ENCODE results near the gene CCDC74B.
"Not testable (repeated sequence)": the region's sequence is repeated elsewhere in the genome, so short reads cannot be mapped to it uniquely, and the experiment has no call there.

Gene CCDC74B

DNA sequence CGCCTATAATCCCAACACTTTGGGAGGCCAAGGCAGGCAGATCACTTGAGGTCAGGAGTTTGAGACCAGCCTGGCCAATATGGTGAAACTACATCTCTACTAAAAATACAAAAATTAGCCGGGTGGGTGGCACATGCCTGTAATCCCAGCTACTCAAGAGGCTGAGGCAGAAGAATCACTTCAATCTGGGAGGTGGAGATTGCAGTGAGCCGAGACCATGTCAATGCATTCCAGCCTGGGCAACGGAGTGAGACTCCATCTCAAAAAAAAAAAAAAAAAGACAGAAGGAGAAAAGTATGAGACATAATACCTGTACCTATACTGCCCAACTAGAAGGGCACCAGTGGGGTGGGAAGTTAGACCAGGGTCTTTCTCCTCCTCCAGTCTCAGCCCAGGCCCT is 14.5 kb upstream of the CCDC74B start:
- not testable (repeated sequence) for ATAC-seq (replicated peaks); H3K9me3 Mint-ChIP-seq; DNase-seq; H3K27me3 Mint-ChIP-seq; H3K4me3 Mint-ChIP-seq
- H3K36me3 Mint-ChIP-seq, result peaks cover 54 to 79% of the 10 kb centered on the region in 2 donors
- H3K27ac Mint-ChIP-seq, result peak overlapping the region; percentile 69
- peaks cover 30 to 43% of the 10 kb centered on the region in 2 donors for H3K4me1 Mint-ChIP-seq

DNA sequence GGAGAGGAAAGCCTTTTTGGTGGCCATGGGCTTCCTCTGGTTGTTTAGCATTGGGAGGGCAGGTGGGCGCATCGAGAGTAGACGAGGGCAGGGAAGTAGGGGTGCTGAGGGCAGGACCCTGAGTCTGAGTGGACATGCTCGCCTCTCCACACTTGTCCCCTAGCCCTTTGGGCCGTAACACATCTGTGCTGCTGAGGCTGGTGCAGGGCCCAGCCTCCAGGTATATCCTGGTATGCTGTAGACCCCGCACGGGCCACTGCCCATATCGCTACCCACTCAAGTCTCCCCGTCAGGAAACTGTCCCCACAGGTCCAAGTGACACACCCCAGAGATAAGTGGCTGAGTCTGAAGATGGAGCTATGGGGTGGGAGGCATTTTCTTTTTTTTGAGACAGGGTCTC is 13.7 kb upstream of the CCDC74B start:
- Mint-ChIP-seq H3K36me3 (peaks cover 51 to 77% of the 10 kb centered on the region in 2 donors), H3K4me3 (peak overlapping the region in 1 of 2 donors; percentile 43), H3K4me1 (peaks cover 30 to 43% of the 10 kb centered on the region in 2 donors), H3K27me3 (no peaks in the 10 kb centered on the region), H3K9me3 (peaks cover 0 to 4% of the 10 kb centered on the region in 2 donors), H3K27ac (peak overlapping the region; percentile 93)
- no peak for ATAC-seq (replicated peaks)
- no peak for DNase-seq

DNA sequence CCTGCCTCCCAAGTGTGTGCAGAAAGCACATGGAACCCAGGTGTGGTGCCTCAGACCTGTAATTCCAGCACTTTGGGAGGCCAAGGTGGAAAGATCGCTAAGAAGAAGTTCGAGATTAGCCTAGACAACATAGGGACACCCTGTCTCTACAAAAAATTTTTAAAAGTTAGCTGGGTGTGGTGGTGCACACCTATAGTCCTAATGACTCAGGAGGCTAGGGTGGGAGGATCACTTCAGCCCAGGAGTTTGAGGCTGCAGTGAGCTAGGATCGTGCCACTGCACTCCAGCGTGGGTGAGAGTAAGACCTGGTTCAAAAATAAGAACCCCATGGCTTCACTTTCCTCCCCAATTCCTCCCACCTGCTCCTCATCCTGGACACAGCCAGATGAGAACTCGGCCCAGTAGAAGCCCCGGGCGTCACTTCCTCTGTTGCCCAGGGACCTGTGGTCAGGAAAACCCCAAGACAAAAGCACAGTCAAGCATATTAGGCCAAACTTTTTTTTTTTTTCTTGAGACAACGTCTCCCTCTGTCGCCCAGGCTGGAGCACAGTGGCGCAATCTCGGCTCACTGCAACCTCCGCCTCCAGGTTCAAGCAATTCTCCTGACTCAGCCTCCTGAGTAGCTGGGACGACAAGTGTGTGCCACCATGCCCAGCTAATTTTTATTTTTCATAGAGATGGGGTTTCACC is 13.1 kb upstream of the CCDC74B start:
- DNase-seq (peak; percentile 86), ATAC-seq (replicated peaks) (peak; percentile 92 to 94)
- Mint-ChIP-seq H3K4me3 (peak overlapping the region; percentile 21 to 43), H3K4me1 (peaks cover 30 to 43% of the 10 kb centered on the region in 2 donors), H3K27ac (peak overlapping the region; percentile 93), H3K36me3 (peaks cover 53 to 77% of the 10 kb centered on the region in 2 donors)
- not testable (repeated sequence) for H3K9me3 Mint-ChIP-seq, H3K27me3 Mint-ChIP-seq

DNA sequence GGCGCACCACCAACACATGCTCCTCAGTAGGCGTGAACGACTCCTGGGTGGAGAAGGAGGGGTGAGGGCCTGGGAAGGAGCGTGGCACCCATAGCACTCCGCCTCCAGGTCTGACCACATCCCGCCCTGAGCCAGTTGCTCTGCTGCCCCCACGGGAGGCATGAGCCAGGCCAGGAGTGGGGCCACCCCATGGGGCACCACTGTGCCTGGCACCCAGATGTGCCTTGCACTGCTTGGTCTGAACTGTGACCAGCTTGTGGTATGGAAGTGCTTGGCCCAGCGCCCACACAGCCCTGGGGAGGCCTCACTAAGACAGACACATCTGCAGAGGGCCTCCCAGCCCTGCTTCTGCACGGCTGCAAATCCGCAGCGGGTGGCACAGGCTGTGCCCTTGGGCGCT is 12.4 kb upstream of the CCDC74B start:
- peaks cover 55 to 74% of the 10 kb centered on the region in 2 donors for H3K36me3 Mint-ChIP-seq
- H3K4me3 Mint-ChIP-seq, result peak overlapping the region in 1 of 2 donors; percentile 21
- DNase-seq (peak; percentile 38), ATAC-seq (replicated peaks) (peak; percentile 54 to 57)
- H3K9me3 Mint-ChIP-seq, H3K27me3 Mint-ChIP-seq: not testable (repeated sequence)
- peak overlapping the region; percentile 93 for H3K27ac Mint-ChIP-seq
- peaks cover 30 to 43% of the 10 kb centered on the region in 2 donors for H3K4me1 Mint-ChIP-seq

DNA sequence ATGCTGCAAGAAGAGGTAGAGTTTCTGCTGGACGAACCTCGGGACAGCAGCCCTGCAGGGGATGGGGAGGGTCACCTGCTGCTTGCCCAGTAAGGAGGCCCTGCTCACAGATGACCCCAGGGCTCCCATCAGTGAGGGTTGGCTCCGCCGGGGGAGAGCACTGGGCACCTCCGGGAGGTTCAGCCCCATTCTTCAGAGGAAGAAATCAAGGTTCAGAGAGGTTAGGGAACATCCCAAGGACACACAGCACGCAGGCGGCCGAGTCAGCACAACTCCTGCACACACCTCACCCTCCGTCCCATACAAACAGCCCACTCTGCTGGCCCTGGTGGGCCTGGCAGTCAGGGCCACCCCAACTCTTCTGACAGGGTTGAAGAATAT is 11.7 kb upstream of the CCDC74B start:
- H3K4me1 Mint-ChIP-seq, result peaks cover 30 to 43% of the 10 kb centered on the region in 2 donors
- peak overlapping the region; percentile 25 for H3K27ac Mint-ChIP-seq
- ATAC-seq (replicated peaks), result no peak
- H3K4me3 Mint-ChIP-seq, result no peak overlapping the region
- peaks cover 0 to 4% of the 10 kb centered on the region in 2 donors for H3K9me3 Mint-ChIP-seq
- H3K36me3 Mint-ChIP-seq, result peaks cover 56 to 74% of the 10 kb centered on the region in 2 donors
- H3K27me3 Mint-ChIP-seq, result no peaks in the 10 kb centered on the region
- no peak for DNase-seq

DNA sequence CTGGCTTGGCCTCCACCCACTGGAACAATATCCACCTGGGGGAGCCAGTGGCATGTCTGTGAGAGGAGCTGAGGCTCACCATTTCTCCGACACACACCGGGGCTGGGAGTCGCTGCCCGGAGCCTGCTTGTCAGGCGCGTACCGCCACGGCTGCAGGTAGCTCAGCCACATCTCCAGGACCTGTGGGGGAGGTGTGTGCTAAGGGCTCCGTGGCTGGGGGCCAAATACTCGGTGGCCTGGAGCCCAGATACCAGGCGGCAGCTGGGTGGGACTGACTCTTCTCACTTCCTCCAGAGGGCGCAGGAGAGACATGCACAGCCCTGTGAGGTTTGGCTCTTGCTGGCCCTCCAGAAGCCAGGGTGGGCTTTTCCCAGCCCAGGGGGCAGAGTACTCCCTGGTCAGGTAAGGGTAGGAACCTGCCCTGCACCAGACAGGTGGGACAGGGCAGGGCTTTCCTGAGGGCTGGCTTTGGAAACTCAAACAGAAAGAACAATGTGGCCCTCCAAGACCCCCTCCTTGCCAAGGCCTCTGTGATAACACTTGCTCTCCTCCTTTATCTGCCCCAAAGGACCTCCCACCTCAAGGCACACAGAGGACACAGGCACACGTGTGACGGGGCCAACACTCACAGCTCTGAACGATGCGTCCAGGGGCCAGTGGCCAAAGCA is 11.2 kb upstream of the CCDC74B start:
- not testable (repeated sequence) for H3K9me3 Mint-ChIP-seq

DNA sequence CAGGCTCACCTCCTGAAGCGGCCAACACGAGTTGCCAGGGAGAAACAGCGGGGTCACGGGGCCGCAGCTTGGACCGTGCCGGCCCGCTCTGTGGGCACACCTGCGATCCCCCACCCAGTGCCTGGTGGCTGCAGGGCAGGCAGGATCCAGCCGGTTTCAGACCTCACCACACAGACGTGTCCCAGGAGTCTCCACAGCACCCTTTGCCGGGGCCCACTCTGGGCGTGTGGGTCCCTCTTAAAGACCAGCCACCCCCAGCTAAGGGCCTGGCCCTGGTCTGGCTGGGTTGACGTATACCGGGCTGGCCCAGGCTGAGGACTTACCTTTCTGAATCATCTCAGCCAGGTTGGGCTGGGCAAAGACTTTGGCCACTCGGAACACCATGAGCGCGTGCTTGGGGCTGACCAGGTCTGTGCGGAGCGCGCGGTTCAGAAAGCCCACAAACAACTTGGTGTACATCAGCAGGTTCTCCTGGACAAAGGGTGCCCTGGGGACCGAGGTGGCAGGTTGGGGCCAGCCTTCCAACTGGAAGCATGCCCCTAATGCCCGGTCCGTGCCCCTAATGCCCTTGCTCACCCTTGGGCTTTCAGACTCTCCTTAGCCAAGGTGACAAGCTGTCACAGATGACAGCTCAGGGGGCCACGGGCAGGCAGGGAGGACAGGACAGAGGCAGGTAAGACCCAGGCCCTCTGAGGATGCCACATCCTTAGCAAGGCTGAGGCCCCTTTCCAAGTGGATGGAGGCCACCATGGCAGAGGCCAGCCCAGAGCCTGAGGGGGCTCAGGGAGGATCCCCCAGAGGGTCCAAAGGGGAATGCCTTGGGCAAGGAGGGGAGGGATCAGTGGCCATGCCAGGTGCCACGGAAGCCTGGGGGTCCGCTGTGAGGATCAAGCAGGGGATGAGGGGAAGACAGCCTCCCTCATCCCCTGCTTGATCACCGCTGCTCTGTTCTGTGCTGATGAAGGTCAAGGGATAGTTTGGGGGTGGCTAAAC is 10.2 kb upstream of the CCDC74B start:
- H3K4me3 Mint-ChIP-seq, result no peak overlapping the region
- peaks cover 23 to 39% of the 10 kb centered on the region in 2 donors for H3K4me1 Mint-ChIP-seq
- ATAC-seq (replicated peaks) (no peak), DNase-seq (no peak)
- H3K36me3 Mint-ChIP-seq, result peaks cover 50 to 70% of the 10 kb centered on the region in 2 donors
- H3K27ac Mint-ChIP-seq, result peak overlapping the region; percentile 14
- no peaks in the 10 kb centered on the region for H3K27me3 Mint-ChIP-seq
- H3K9me3 Mint-ChIP-seq, result peaks cover 0 to 4% of the 10 kb centered on the region in 2 donors

More for the DNA sequence above, 11.2 kb upstream of the CCDC74B start:
- Mint-ChIP-seq H3K4me1 (peaks cover 29 to 43% of the 10 kb centered on the region in 2 donors), H3K36me3 (peaks cover 52 to 68% of the 10 kb centered on the region in 2 donors), H3K27ac (peak overlapping the region; percentile 83)
- DNase-seq; H3K27me3 Mint-ChIP-seq; H3K4me3 Mint-ChIP-seq; ATAC-seq (replicated peaks): not testable (repeated sequence)

DNA sequence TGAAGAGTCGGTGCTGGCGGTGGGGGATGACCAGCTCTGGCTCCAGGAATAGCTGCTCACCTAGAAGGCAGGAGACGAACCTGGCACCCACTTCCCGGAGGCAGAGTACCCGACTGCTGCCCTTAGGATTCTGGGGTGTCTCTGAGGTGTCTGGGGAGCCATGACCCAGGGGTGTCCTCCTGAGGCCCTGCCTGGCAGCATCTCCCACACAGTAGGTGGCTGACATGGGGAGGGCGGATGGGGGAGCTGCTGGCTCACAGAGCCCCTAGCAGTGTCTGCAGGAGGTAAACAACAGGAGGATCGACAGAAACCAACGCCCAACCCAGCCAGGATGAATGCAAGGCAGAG is 9.5 kb upstream of the CCDC74B start:
- not testable (repeated sequence) for H3K9me3 Mint-ChIP-seq; DNase-seq; H3K27me3 Mint-ChIP-seq; ATAC-seq (replicated peaks); H3K4me3 Mint-ChIP-seq; H3K27ac Mint-ChIP-seq
- peaks cover 47 to 66% of the 10 kb centered on the region in 2 donors for H3K36me3 Mint-ChIP-seq
- H3K4me1 Mint-ChIP-seq, result peaks cover 19 to 33% of the 10 kb centered on the region in 2 donors

DNA sequence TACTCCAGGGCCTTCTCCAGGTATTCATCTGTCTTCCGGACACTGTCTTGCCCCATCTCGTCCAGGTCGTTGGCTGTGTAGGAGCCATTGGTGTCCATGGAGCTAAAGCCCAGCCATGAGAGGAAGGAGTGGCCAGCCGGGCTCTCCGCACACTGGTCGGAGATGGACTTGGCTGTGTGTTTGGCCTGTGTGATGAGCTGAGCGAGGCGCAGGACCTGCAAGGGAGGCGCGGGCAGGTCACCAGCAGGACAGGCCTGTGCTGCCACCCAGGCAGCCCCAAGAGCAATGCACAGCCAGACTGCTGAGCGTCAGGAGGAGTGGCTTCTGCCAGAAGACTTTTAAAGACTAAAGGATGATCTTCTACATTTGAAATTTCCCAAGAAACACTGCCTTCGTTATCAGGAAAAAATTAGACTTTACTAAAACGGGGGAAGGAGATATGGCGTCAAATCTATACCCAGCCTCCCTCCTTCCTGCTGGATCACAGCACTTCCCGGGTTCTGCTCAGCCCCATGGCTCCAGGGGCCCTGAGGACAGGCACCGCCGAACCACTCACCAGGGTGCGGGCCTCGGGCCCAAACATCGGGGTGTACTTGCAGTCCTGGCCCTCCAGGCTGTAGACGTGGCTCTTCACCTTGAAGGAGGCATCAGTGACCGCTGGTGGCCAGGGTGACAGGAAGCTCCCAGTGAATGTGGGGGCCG is 9.0 kb upstream of the CCDC74B start:
- Mint-ChIP-seq H3K4me1 (peaks cover 18 to 28% of the 10 kb centered on the region in 2 donors), H3K36me3 (peaks cover 47 to 61% of the 10 kb centered on the region in 2 donors)
- not testable (repeated sequence) for H3K27me3 Mint-ChIP-seq; DNase-seq; ATAC-seq (replicated peaks); H3K27ac Mint-ChIP-seq; H3K4me3 Mint-ChIP-seq; H3K9me3 Mint-ChIP-seq

DNA sequence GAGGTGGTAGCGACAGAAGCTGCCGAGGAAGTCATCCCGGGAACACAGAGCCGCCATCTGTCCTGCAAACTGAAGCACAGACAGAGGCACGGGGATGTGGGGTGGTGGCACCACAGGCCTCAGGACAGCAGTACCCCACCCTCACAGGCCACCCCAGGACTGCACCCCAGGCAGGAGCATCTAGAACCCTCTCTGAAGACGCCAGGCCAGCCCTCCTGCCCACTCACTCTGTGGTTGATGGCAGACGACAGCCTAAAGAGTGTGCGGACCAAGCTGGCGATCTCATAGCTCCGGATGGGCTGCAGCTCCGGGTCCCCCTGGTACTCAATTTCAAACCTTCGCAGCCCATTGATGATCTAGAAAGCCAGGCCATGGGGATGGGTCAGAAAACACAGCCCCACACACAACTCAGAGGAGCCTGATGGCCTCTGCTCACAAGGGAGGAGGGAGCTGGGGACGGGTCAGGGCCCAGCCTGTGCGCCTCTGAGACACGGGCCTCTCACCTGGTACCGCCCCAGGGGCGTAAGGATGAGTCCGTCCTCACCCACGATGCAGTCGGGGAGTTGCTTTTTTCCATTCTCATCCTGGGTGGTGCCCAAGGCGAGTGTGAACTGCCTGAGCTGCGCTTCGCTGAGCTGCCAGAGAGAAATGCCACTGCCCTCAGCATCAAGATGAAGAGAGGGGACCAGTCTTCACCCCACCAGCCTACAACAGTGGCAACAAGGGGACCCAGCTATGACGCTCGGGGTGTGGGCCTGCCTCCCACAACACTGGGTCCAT is 8.1 kb upstream of the CCDC74B start:
- no peak overlapping the region for H3K27ac Mint-ChIP-seq
- no peak for ATAC-seq (replicated peaks)
- no peaks in the 10 kb centered on the region for H3K27me3 Mint-ChIP-seq
- H3K36me3 Mint-ChIP-seq, result peaks cover 42 to 52% of the 10 kb centered on the region in 2 donors
- peaks cover 0 to 4% of the 10 kb centered on the region in 2 donors for H3K9me3 Mint-ChIP-seq
- H3K4me3 Mint-ChIP-seq, result no peak overlapping the region
- H3K4me1 Mint-ChIP-seq, result peaks cover 16 to 24% of the 10 kb centered on the region in 2 donors
- no peak for DNase-seq

DNA sequence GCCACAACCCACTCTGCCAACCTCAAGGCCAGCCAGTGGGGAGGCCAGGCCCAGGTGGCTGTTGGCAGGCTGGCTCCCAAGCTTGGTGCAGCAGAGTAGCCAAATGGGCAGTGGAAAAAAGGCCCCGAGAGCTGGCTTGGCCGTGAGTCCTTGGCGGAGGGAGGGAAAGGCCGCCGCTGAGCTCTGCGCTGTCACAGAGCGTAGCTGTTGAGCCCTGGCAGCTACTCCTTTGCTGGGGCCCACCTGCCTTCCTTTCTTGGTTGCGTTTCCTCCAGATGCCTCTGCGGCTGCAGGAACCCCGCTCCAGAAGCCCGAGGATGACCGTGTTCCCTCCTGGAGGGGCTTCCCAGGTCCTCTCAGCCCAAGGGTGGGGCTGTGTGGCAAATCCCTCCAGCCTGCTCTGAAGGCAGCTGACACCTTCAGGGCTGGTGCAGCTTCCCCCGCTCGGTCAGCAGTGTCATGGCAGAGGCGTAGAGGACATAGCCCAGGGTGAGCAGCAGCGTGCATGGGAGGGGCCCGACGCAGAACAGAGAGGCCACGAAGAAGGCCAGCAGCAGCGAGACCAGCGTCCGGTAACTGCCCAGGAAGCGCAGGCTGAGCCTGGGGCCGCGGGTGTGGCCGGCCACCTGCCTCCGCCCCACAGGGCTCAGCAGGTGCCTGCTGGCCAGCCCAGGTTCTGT is 7.4 kb upstream of the CCDC74B start:
- ATAC-seq (replicated peaks); H3K9me3 Mint-ChIP-seq; H3K4me3 Mint-ChIP-seq; H3K27me3 Mint-ChIP-seq; DNase-seq; H3K27ac Mint-ChIP-seq: not testable (repeated sequence)
- H3K36me3 Mint-ChIP-seq, result peaks cover 35 to 45% of the 10 kb centered on the region in 2 donors
- peaks cover 9 to 17% of the 10 kb centered on the region in 2 donors for H3K4me1 Mint-ChIP-seq

DNA sequence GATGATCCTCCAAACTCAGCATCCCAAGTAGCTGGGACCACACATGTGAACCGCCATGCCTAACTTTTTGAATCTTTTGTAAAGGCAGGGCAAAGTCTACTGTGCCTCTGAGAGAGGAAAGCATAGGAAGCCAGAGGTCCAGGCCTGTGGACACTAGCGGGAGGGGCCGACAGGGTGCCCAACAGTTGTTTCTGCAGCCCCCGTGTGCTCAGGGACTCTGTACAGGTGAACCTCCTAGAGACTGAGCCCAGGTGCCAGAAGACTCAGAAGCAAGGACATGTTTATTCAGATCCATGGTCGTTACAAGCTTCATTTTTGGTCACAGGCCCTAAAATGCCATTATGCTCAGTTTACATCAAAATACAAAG is 6.2 kb upstream of the CCDC74B start:
- not testable (repeated sequence) for ATAC-seq (replicated peaks); H3K9me3 Mint-ChIP-seq; H3K4me1 Mint-ChIP-seq; H3K27ac Mint-ChIP-seq; DNase-seq; H3K4me3 Mint-ChIP-seq; H3K27me3 Mint-ChIP-seq
- H3K36me3 Mint-ChIP-seq, result peaks cover 27 to 37% of the 10 kb centered on the region in 2 donors

Measured in stimulated activated naive B cell treated with anti-CD40 and anti-IgM and Interleukin-4, amounts not matched to agents 10 μg/mL and 1 μg/mL and 100 μg/mL, for 72 hours (primary cell).